HG03575 (cell line): ENCODE results near the gene TNFAIP1.

Experiments used
- ATAC-seq: cut with Tn5 transposase; IDR thresholded peaks from one replicate; pipeline ENCODE4 v1.9.1; 2021; ENCODE audit not compliant: unreplicated experiment, insufficient number of reproducible peaks, low FRiP score; ENCODE audit errors: extremely low read depth

The TNFAIP1 gene

GRCh38 chr17:28341516-28341915 is 6.0 kb downstream of the TNFAIP1 start:
- ATAC-seq, result no peak

DNA sequence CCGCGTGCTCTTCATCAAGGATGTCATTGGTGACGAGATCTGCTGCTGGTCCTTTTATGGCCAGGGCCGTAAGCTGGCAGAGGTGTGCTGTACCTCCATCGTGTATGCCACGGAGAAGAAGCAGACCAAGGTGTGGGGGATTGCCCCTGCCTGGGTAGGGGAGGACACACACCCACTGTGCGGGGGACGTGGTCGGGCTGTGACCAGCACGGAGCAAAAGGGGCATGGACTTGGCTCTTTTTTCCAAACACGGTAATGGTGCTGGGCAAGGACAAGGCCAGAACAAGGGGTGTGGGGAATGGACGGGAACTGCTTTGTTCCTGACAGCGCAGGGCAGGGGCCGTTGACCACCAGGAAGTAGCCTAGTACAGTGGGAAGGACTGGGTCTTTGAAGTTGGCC is 6.8 kb downstream of the TNFAIP1 start:
- ATAC-seq, result no peak

DNA sequence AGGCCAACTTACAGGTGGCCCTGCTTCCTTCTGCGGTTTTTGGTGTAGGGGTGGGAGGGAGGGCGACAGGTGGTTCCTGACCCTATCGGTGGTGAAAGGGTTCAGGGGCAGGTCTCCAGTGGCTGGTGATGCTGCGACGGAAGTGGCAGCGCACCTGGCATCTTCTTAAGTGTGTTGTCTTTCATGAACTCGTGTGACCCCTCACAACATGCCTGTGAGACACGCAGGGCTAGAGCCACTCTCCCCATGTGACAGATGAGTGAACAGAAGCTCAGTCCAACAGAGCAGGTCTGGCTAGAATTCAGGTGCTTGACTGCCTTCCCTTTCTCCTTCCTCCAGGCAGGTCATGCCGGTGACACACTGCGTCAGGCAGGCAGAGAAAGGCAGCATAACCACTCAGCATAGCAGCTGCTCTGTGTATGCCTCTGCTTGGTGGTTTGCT is 8.0 kb downstream of the TNFAIP1 start:
- no peak for ATAC-seq

DNA sequence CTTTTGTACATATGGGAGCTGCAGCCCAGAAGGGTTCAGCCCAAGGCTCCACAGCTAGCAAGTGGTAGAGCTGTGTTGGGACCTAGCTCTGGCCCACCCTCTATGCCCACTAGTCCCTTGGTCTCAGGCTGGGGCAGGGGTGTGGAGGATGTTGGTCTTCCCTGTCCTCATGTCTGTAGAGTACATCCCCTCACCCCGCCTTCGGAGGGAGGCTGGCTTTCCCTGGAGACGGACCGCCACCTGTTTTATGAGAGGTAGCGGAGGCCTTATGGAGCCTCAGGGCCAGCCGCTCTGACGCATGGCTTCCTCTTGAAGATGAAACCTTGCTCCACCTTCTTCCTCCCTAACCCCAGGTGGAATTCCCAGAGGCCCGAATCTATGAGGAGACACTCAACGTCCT is 8.4 kb downstream of the TNFAIP1 start:
- no peak for ATAC-seq

- no peak for ATAC-seq
Measured at GRCh38 chr17:28344435-28344901, 8.9 kb downstream of the TNFAIP1 start.

DNA sequence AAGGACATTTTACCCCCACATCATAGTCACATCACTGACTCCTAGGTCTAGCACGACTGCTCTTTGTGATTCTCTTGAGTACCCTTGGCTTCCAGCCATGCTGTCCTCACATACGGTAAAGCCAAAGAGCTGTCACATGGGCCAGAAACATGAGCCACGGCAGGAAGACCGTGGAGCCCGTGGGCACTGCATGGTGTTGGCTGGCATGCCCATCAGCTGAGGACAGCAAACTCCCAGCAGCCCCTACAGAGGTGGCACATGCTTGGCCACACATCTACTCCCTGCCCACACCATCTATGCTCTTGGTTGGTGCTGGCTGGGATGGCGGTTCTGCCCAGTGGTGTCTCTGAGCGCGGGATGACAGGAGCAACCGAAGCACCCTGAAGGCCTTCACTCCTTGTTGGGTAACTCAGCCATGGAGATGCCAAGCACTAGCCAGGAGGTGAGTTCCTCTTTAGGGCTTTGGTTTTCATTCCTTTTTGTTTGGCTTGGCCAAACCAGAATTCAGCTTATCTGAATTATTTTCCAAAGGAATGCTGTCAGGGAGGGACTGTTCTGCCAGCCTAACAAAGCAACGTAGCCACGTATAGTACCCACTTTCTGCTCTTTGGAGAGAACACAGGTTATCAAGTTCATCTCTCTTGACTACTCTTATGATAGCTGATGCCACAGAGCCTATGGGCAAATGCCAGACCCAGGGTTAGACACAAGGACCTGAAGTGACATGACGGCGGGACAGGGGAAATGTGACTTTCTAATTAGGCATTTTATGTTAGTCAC is 10.0 kb downstream of the TNFAIP1 start:
- ATAC-seq, result no peak

- no peak for ATAC-seq
Measured at GRCh38 chr17:28346199-28346580, 10.6 kb downstream of the TNFAIP1 start.

- ATAC-seq, result no peak
Measured at GRCh38 chr17:28346746-28347246, 11.2 kb downstream of the TNFAIP1 start.

GRCh38 chr17:28347261-28347891 is 11.8 kb downstream of the TNFAIP1 start:
- no peak for ATAC-seq

DNA sequence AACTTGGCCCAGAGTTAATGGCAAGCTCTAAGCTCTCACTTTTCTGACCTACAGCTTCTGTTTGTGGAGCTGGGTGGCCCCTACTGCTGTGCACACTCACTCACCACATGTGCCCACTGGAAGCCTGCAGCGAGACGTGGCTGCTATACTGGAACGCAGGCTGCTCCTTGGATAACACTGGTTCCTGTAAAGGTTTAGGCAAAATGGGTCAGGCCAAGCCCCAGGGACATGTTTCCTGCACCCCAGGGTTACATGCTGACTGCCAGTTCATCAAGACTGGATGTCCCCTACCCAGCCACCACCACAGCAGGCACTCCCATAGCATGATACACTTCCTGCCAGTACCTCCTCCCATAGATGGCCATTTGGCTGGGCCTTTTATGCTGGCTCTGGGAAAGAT is 13.4 kb downstream of the TNFAIP1 start:
- ATAC-seq, result no peak

- no peak for ATAC-seq
Measured at GRCh38 chr17:28350271-28350670, 14.7 kb downstream of the TNFAIP1 start.

DNA sequence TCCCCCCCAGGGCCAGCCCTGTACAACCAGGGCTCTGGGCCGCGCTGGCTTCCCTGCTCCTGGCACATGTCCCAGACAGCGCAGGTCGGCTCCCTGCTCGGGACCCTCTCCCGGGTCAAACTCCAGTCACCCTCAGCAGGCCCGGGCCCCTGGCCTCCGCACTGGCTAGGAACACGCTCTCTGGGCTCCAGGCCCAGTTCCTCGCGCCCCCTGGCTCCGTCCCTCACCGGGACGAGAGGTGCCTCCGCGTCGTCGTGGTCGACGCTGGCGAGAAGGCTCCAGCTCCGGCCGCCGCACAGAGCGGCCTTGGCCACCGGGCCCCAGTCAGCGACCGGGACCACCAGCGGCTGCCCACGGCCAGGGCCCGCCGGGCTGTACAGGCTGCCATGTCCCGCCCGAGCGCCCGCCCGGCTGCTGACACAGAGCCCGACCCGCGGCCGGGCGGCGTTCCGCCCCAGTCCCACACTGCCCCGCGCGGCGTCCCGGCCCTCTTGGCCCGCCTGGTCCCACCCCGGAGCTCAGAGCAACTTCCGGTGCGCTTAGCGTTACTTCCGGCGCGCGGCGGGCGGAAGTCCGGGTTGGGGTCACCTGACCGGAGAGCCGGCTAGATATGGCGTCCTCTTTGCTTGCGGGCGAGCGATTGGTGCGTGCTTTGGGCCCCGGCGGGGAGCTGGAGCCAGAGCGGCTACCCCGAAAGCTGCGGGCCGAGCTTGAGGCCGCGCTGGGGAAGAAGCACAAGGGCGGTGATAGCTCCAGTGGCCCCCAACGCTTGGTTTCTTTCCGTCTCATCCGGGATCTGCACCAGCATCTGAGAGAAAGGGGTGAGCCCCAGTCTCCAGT is 21.7 kb downstream of the TNFAIP1 start, which contains the start of gene POLDIP2:
POLDIP2 (minus strand) TSS at position 467 of the 840 bp plus-strand sequence; CDS start at position 388, 79 bp downstream.
- ATAC-seq, result peak; percentile 63

- ATAC-seq, result no peak
Measured at GRCh38 chr17:28357901-28358197, 22.3 kb downstream of the TNFAIP1 start.

DNA sequence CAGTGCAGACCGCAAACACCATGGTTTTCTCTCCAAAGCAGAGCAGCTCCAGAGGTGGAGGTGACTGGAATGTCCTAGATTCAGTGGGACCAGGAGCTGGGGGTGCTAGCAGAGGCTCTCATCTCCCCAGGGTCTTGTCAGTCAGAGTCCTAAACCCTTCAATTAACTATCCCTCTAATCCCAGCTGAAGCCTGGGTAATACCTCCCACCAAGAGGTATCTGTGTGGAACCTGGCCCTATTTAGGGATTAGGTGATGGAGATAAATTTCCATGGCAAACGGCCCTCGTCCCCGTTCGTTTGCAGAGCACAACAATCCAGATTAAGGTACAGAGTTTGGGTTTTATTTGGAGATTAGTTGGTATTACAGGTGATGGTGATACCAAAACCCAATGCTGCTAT is 27.6 kb downstream of the TNFAIP1 start:
- no peak for ATAC-seq

GRCh38 chr17:28363776-28364650 is 28.5 kb downstream of the TNFAIP1 start:
- no peak for ATAC-seq

DNA sequence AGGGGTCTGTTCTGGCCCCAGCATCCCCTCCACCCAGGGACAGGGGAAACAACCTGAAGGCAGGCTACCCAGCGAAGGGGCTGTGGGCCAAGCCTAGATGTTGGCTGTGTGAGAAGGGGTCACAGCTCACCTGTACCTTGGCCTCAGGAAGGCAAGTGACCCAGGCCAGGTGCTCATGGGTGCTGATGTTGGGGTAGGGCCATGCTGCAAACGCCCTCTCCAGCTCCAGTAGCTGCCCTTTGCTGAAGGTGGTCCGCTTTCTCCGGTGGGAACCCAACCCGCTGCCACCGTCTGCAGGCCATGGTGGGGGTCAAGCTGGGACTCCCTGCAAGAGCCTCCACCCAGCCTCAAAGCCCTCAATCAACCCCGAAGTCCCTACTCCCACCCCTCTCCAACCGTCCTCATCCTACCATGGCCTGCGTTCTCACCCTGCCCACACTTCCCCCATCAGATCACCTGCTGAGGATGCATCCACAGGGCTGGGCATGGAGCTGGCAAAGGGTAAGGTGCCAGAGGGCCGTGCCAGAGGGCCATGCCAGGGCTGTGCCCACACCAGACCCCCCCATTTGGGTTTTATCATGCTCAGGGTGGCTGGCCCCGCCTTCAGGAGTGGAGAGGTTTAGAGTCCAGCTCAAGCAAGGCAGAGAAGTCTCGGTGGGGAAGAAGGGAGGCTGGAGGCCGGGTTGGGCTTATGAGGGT is 29.3 kb downstream of the TNFAIP1 start, which contains the start of gene SEBOX:
SEBOX (minus strand) TSS at position 535 of the 699 bp plus-strand sequence; CDS start at position 487, 48 bp downstream.
- ATAC-seq, result no peak

- ATAC-seq, result no peak
Measured at GRCh38 chr17:28365487-28365886, 29.9 kb downstream of the TNFAIP1 start.

DNA sequence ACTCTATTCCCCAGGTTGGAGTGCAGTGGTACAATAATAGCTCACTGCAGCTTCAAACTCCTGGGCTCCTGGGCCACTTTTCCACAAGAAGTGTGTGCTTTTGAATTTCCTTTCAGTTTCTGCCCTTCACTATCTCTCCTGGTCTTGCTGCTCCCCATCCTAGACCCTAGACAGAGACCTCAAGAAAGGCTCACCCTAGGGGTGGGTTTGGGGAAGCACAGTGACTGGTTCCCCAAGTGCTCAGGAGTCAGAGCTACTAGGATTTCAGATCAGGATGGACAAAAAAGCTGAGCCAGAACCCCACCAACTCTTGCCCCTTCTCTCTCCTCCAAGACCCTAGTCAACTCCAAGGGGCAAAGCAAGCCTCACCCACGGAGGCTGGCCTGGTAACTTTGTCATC is 31.0 kb downstream of the TNFAIP1 start:
- ATAC-seq, result no peak
